ENCODE results near the gene GID8. TPM values are rescaled to one million over a fixed set of nuclear protein-coding genes. Genes with fewer than 3 reads are reported as not detected.

GID8 gene
- total RNA-seq, 1 donor from 2014 or later = 55.8 TPM

DNA sequence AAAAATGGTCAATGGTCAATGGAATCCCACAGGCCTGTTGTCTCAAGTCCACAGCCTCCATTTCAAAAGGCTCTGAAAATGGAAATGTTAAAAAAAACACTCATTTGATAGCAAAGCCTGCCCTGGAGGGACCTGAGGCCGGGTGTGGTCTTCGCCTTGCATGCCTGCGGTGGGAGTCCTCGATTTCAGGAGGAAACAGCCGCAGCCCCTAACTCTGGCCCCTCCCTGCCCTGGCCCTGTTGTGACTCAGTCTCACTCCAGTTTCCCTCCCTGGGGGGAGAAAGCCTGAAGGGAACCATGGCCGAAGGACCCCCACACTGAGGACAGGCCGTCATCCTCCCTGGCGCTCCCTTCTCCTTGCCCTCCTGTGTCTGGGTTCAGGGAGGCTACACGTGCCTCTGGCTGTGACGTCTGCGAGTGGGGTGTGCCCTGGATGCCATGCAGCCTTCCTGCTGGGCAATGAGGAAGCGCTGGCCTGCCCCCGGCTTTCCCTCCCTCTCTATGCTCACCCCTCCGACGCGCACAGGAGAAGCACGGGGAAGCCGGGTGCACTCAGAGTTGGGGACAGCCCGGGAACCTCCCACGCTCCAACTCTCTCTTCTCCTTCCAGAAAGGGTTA lies 59.6 kb downstream of the GID8 start:
- Mint-ChIP-seq H3K27ac (no peak overlapping the region), H3K27me3 (peaks cover 84% of the 10 kb centered on the region)

More for the DNA sequence above, 59.6 kb downstream of the GID8 start:
- Mint-ChIP-seq H3K4me3 (no peak overlapping the region), H3K4me1 (ENCODE audit: unreplicated experiment) (no peaks in the 10 kb centered on the region), H3K36me3 (no peaks in the 10 kb centered on the region), H3K9me3 (no peaks in the 10 kb centered on the region)
- no peak for DNase-seq (ENCODE audit: extremely low spot score, unreplicated experiment)
- TF ChIP-seq, protein P1, sequence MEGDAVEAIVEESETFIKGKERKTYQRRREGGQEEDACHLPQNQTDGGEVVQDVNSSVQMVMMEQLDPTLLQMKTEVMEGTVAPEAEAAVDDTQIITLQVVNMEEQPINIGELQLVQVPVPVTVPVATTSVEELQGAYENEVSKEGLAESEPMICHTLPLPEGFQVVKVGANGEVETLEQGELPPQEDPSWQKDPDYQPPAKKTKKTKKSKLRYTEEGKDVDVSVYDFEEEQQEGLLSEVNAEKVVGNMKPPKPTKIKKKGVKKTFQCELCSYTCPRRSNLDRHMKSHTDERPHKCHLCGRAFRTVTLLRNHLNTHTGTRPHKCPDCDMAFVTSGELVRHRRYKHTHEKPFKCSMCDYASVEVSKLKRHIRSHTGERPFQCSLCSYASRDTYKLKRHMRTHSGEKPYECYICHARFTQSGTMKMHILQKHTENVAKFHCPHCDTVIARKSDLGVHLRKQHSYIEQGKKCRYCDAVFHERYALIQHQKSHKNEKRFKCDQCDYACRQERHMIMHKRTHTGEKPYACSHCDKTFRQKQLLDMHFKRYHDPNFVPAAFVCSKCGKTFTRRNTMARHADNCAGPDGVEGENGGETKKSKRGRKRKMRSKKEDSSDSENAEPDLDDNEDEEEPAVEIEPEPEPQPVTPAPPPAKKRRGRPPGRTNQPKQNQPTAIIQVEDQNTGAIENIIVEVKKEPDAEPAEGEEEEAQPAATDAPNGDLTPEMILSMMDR (conservative IDR thresholded peaks at IDR 0.05) = no peak

Other genes starting within 250 kb of the GID8 start
- 0.24 TPM in 1 of 2 replicates, not detected in the other for gene NTSR1, start 229.3 kb upstream of the GID8 start, total RNA-seq (ENCODE audit: low replicate concordance)
- 8.4 and 14.6 TPM in 2 replicates for gene MRGBP, start 141.7 kb upstream of the GID8 start, total RNA-seq (ENCODE audit: low replicate concordance)
- 42.8 and 49.6 TPM in 2 replicates for gene OGFR, start 133.3 kb upstream of the GID8 start, total RNA-seq (ENCODE audit: low replicate concordance)
- 8.8 and 21.2 TPM in 2 replicates for gene COL9A3, start 121.1 kb upstream of the GID8 start, total RNA-seq (ENCODE audit: low replicate concordance)
- gene TCFL5, start 76.3 kb upstream of the GID8 start, total RNA-seq (ENCODE audit: low replicate concordance) = 6.1 and 11.8 TPM in 2 replicates
- gene DIDO1, start 11.6 kb upstream of the GID8 start, total RNA-seq (ENCODE audit: low replicate concordance) = 49.7 and 58.1 TPM in 2 replicates
- 3.9 and 5.6 TPM in 2 replicates for gene SLC17A9, start 14.6 kb downstream of the GID8 start, total RNA-seq (ENCODE audit: low replicate concordance)
- gene BHLHE23, start 68.8 kb downstream of the GID8 start, total RNA-seq (ENCODE audit: low replicate concordance) = not detected in 2 replicates